ENCODE measurements around the gene TM9SF4.
"Not testable (repeated sequence)": the region's sequence is repeated elsewhere in the genome, so short reads cannot be mapped to it uniquely, and the experiment has no call there.

GRCh38 chr20:32177696-32178095 lies 68.2 kb downstream of the TM9SF4 start:
- TF ChIP-seq EZH2 (IDR thresholded peaks at IDR 0.05); POLR2AphosphoS5 (IDR thresholded peaks at IDR 0.05; ENCODE audit: borderline replicate concordance, low read depth, low read length); FOXP2 (optimal IDR thresholded peaks at IDR 0.05; ENCODE audit: control extremely low read depth, extremely low read length, insufficient read depth): not testable (repeated sequence)
